Left lung (tissue), 10 donors: Measurements from ENCODE around the gene FERMT3. TPM values are rescaled to one million over a fixed set of nuclear protein-coding genes. Genes with fewer than 3 reads are reported as not detected.

Experiments
- ATAC-seq: fragments of 200-7000 bp; cut with Tn5 transposase; one replicate; pipeline ENCODE4 v1.9.1; 2020; ENCODE audit warnings: moderate library complexity
- DNase-seq, 4 donors: peaks; one replicate each; pipeline ENCODE4 v3.0.0-alpha.2; 2013 to 2020
- H3K27ac ChIP-seq, 2 donors: fragments of 200-600 bp; sonication (generic) in 1 of 2; one replicate each; pipeline versions ENCODE4 v1.5.0 to v1.8.0; 2020 to 2021
- H3K27me3 ChIP-seq, 2 donors: fragments of 200-600 bp; sonication (generic) in 1 of 2; one replicate each; pipeline versions ENCODE4 v1.5.0 to v1.8.0; 2020 to 2021
- H3K36me3 ChIP-seq, 2 donors: fragments of 200-600 bp; sonication (generic) in 1 of 2; one replicate each; pipeline versions ENCODE4 v1.5.0 to v1.8.0; 2020 to 2021
- H3K4me1 ChIP-seq, 2 donors: fragments of 200-600 bp; one replicate each; pipeline ENCODE4 v1.8.0; 2021
- H3K4me3 ChIP-seq, 2 donors: fragments of 200-600 bp; sonication (generic) in 1 of 2; one replicate each; pipeline versions ENCODE4 v1.5.0 to v1.8.0; 2020 to 2021; ENCODE audit warnings: mild to moderate bottlenecking in 1 of 2
- H3K9me3 ChIP-seq, 2 donors: fragments of 200-600 bp; sonication (generic) in 1 of 2; one replicate each; pipeline versions ENCODE4 v1.5.0 to v1.8.0; 2020 to 2021
- CTCF ChIP-seq, 2 donors: fragments of 200-600 bp; sonication (generic) in 1 of 2; IDR thresholded peaks; one replicate each; pipeline versions ENCODE4 v1.5.0 to v1.8.0; 2021; ENCODE audit warnings: antibody characterized with exemption in 2 of 2
- intact Hi-C, 2 donors: fragments of 100-400 bp; cut with DNase I; formaldehyde crosslinking; loops; one replicate each; pipeline versions ENCODE4 v1.11.2 to v1.14.2; 2022
- polyA plus RNA-seq, 6 donors: library from polyadenylated mRNA; unstranded; fragments of 120-200 nt; gene quantifications; one replicate each; pipeline ENCODE4 v1.2.1, GENCODE V29; 2013; ENCODE audit not compliant: insufficient read length in 6 of 6
- total RNA-seq, 2 donors: library from RNA; stranded (reverse); fragmentation: NEBNext Ultra II Directional; extraction: Animal tissue kit (Norgen Biotek cat#: 25700); gene quantifications; one replicate each; pipeline ENCODE4 v1.2.1, GENCODE V29; 2021
- donor health status: DM: no; HTN: yes; CAD: no.
- donor health status: DM: no; HTN: no; CAD: no.

The FERMT3 gene
- total and polyA plus RNA-seq, 8 donors, result 9.1 to 100 (median 10.8) TPM

- Histone ChIP-seq H3K27ac (no peak overlapping the region), H3K4me3 (no peak overlapping the region), H3K4me1 (peaks cover 4 to 15% of the 10 kb centered on the region in 2 donors), H3K27me3 (no peaks in the 10 kb centered on the region), H3K9me3 (no peaks in the 10 kb centered on the region), H3K36me3 (peaks cover 0 to 86% of the 10 kb centered on the region in 2 donors)
- TF ChIP-seq CTCF (IDR thresholded peaks at IDR 0.05), result no peak
- DNase-seq, result peak in 1 of 4 donors; percentile 69
- intact Hi-C loops, result no loop called here
- ATAC-seq, result no peak
These were observed 56.8 kb downstream of the FERMT3 start for GRCh38 chr11:64263021-64263946.

- Histone ChIP-seq H3K36me3 (peaks cover 0 to 80% of the 10 kb centered on the region in 2 donors), H3K27ac (no peak overlapping the region), H3K27me3 (no peaks in the 10 kb centered on the region), H3K4me3 (no peak overlapping the region), H3K4me1 (peaks cover 9 to 22% of the 10 kb centered on the region in 2 donors), H3K9me3 (no peaks in the 10 kb centered on the region)
- ATAC-seq (no peak), DNase-seq (peak in 1 of 4 donors; percentile 62)
- TF ChIP-seq CTCF (IDR thresholded peaks at IDR 0.05), result no peak
- intact Hi-C loops, result no loop called here
These were observed 57.4 kb downstream of the FERMT3 start for GRCh38 chr11:64263947-64264317.

GRCh38 chr11:64264371-64264852 lies 57.9 kb downstream of the FERMT3 start:
- no peaks in the 10 kb centered on the region for H3K27me3 ChIP-seq
- peak in 1 of 4 donors; percentile 62 for DNase-seq
- H3K36me3 ChIP-seq, result peaks cover 0 to 75% of the 10 kb centered on the region in 2 donors
- no peak overlapping the region for H3K4me3 ChIP-seq
- H3K9me3 ChIP-seq, result no peaks in the 10 kb centered on the region
- no peak for ATAC-seq
- no peak for TF ChIP-seq CTCF (IDR thresholded peaks at IDR 0.05)
- intact Hi-C loops, result no loop called here
- H3K27ac ChIP-seq, result no peak overlapping the region
- H3K4me1 ChIP-seq, result peaks cover 9 to 25% of the 10 kb centered on the region in 2 donors

- intact Hi-C loops, result no loop called here
- Histone ChIP-seq H3K4me1 (peaks cover 9 to 25% of the 10 kb centered on the region in 2 donors), H3K36me3 (peaks cover 0 to 66% of the 10 kb centered on the region in 2 donors), H3K27ac (no peak overlapping the region), H3K4me3 (no peak overlapping the region), H3K27me3 (no peaks in the 10 kb centered on the region), H3K9me3 (no peaks in the 10 kb centered on the region)
- DNase-seq, result peak in 1 of 4 donors; percentile 76
- no peak for TF ChIP-seq CTCF (IDR thresholded peaks at IDR 0.05)
- ATAC-seq, result no peak
These were observed 58.9 kb downstream of the FERMT3 start for GRCh38 chr11:64265176-64266160.
